HuH-7 (cell line): ENCODE data around the gene SREBF1.

ENCODE experiments used
- DNase-seq: peaks from one replicate; pipeline ENCODE4 v3.0.0; 2011; ENCODE audit warnings: low spot score

Gene SREBF1

DNA sequence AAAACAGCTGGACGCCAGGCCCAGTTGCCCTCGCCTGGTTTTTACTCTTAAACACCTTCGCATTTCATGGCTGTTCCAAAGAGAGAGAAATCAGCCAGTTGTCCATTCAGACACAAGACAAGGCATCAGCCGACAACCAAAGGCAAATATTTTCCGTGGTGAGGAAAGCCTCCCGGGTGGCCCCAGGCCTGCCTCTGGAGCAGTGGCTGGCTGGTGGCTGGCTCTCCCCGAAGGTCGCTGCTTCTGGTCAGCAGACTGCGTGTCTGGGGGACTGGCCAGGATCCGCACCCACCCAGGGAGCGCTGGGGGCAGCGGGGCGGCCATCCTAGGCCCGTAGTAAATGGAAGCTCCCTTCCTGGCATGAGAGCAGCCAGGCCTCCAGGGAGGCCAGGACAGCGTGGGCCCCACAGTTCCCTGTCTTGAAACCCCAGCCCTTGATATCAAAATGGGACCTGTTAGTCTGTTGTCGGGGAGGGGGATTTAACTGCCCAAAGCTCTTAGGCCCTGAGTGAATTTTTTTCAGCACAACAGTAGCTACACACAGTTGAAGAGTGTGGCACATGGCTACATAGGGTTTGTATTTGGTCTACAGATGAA lies 57.7 kb downstream of the SREBF1 start:
- DNase-seq, result peak; percentile 47

DNA sequence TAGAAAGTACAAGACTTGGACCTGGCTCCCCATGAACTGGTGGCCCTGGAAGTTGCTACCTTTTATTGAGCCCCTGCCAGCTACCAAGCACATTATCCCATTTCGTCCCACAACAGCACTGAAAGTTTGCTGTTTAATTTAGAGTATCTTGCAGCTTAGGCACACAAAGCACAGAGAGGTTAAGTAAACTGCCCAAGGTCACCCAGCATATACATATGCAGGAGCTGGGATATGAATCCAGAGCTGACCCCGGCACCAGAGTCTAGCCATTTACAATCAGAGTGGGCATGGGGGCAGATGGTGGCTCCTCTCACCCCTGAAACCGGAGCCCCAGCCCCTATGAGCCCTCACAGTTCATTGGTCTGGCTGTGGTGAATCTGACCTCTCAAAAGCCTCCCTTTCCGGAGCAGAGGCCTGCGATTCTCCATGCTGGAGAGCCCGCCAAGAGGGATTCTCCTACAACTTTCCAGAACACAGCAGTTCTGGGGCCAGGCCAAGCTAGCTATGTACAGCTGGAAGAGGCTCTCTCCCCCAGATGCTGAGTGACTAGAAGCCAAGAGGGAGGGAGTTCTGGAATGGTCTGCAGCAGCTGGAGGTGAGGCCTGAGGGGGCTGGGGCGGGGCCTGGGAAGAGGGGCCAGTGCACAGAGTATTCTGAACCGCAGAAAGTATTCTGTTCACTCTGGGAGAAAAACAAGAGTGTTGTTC lies 58.3 kb downstream of the SREBF1 start:
- DNase-seq, result no peak

DNA sequence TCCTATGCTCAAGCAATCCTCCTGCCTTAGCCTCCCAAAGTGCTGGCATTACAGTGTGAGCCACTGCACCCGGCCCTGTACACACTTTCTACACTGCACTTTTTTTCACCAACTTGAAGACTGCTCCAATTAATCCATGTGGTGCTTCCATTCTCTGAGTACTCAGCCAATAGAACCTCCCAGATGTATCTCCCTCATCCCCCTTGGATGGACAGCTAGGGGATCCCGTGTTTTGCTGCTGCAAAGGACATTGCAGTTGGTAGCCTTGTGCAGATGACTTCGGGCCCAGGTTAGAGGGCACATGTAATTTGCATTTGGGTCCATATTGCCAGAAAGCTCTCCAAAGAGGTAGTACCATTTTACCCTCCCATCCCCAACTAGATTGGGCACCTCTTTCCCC lies 59.9 kb downstream of the SREBF1 start:
- no peak for DNase-seq

DNA sequence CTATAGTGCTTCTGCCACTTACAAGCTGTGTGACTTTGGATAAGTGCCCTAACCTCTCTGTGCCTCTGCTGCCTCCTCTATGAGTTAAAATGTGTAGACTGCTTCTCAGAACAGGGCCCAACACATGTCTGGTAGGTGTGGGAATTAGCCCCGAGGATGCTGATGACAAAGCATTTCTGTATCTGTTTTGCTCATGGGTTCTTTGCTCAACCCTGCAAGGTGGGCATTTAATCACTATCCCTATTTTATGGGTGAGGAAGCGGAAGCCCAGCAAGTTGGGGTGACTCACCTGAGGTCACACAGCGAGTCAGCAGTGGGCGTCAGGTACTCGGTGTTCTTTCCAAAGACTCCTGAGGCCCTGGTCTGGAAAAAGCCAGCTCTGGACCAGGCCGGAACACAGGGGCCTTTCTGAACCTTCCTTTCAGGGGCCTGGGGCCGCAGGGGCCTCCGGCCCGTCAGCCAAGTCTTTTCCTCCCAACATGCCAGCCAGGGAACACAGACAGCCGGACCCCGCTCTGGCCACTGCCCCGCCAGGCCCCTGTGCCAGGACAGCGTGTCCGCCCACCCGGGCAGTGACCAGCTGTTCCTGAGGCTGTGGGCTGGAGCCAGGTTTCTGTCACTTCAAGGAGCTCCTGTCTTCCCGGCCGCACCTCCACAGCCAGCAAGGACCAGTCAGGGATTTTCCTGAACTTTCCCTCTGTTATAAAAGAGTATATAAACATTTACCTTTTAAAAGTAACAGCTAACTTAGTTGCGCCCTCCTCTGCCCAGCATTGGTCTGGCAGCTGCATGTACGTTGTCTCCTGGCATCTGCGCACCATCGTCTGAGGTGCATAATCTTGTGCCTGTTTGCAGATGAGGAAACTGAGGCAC lies 62.5 kb downstream of the SREBF1 start:
- no peak for DNase-seq

DNA sequence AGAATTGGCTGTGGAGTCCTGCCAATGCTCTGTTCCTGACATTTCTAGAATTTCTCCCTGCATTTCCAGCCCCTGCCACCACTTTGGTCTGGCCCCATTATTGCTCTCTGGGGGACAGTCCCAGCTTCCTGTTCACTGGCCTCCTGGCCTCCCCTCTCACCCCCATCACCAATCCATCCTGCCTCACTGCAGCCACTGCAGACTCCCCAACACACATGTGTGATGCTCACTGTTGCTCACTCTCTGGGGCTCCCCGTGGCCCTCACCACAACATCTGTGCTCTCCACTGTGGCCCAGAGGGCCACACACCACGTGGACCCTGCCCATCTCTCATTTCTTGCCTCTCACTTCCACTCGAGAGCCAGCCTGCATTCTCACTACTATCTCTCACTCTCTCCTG lies 64.6 kb downstream of the SREBF1 start:
- DNase-seq, result no peak

DNA sequence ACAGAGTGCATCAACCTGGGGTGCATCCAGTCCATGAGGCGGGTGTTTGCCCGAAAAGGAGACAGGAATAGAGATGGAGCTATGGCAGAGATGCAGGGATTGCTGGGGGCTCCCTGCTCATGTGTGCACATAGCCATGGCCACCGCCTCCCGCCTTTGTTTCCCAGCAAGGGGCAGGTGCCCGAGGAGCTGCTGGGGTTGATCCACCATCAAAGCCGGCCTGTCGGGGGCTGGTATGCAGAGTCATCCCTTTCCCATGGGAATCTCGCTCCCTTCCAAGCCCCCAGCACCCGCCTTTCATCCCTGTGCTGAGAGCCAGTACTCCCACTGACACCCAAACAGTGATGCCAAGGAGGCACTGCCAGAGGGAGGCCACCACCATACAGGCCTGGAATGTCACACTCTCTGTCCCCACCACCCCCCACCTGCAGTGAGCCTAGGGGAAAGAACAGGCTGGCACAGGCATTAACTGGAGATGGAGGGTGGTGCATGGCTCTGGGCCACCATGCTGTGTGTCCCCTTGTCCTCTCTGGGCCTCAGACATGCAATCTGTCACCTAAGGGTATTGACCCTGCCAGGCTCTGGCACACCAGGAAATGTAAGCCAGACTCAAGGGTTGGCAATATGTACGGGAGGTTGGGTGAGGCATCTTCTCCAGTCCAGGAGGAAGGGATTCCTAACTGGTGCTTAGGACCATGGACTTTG lies 65.1 kb downstream of the SREBF1 start:
- DNase-seq, result no peak

DNA sequence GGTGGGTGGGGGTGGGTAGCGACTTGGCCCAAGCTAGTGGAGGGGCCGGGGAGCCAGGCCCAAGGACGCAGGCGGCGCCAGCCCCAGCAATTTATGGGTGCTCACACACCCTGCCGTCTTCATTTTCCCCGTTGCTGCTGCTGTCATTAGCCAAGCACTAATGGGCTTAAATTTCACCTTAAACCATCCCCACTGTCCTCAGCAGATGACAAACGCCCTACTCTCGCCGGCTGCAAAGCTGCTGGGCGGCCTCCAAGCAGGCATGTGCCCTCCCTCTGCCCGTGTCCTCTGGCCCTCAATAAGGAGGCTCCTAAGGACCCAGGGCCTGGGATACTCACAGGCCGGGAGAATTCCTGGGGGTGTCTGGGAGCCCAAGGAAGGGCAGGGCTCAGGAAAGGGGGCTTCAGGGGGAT lies 66.1 kb downstream of the SREBF1 start:
- no peak for DNase-seq

DNA sequence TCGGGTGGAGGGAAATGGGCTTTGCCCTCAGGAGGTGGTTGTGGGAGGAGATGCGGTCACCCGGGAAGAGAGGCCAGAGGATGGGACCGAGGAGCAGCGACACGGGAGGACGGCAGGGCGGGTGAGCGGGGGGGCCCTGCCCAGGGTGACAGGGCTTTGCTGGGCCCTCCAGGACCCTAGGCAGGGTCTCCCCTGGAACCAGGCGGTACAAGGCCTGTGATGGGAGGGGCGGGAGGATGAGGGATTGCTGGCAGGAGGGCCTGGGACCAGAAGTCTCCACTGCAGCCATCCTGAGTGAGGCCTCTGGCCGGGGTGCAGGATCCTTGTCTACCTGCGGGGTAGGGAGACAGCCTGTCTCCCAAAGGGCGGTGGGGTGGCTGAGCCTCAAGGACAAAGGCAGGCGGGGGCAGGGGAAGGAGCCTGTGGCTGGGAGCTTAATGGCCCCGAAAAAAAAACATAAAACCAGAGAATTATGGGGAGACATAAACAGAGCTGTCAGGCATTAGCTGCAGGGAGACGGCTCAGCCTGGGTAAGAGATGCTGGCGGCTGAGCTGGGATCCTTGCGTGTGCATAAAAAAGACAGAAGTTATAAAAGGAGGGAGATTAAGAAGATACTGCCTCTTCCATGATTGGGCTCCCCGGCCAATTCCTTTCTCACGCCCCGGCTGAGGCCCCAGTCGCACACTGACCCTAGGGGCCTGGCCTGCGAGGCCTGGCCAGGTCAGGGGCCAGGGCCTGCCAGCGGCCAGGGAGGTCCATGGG lies 66.7 kb downstream of the SREBF1 start:
- no peak for DNase-seq

DNA sequence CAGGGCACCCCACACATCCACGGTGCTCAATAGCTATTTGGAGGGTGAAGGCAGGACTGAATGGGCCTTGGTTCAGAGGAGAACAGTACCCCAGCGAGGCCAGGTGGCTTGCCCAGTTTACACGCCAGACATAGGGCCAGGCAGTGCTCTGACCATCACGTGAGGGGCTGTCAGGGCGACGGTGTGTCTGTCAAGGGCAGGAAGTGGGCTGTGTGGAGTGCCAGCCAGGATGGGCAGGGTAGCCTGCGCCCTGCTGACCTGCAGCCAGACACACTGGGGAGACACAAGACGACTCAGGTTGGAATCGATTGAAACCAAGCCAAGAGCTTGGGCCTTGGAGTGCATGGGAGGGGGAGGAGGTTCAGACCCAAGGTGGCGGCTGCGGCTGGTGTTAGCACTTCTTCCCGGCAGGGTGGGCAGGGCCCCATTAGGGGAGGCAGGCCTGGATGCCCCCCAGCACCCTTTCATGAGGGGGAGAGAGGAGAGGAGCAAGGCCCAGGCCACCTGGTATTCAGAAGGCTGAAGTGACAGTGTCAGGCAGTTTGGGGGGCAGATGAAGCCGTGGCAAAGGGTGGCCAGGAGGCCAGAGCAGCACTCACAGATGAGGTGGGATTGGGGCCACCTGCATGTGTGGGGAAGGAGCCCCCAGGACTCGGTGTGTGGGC lies 68.2 kb downstream of the SREBF1 start:
- no peak for DNase-seq

DNA sequence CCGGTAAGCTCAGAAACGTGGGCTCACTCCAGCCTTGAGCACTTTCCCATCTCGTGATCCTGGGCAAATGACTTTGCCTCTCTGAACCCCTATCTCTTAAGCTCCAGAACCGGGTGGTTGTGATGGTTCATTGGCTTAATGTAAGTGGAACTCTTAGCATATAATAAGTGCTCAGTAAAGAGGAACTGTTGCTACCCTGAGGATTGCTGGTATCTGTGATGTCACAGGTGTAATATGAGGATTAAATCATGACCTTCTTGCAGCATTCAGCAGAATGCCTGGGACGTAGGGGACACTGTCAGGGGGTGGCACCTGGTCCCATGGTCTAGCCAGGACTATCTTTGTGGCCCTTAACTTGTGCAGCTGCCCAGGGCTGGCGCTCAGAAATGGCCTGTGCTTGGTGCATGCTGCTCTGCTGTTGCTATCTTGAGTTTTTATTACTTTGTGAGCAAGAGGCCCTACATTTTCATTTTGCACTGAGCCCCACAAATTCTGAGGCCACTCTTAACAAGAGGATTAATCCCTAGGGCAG lies 68.8 kb downstream of the SREBF1 start:
- DNase-seq, result no peak

DNA sequence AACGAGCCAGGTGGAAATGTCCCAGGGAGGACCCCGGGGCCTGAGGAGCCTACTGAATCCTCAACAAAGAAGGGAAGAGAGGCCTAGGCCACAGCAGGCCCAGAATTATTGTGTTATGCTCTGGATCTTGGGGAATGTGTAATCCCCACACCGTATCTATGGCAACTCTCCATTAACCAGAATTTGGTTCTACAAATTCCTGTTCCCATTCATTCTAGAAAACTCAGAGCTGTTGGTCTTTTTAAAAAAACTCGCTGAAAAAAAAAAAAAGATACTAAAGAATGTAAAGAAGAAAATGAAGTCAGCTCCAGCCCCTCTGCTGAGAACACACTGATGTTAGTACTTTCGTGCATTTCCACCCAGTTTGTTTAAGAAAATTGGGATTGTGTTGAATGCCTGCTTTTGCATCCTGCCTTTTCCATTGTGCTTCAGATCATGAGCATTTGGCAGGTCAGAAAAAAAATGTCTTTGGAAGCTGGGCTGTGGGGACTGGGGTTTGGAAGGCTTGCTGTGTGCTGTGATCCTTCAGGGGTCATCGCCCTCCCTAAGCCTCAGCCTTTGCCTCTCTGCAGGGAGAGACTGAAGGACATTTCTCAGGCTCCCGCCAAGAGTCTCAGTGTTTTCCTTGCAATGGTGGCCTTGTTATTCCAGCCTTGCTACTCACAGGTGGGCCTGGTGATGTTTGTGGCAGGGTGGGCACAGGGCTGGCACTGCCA lies 69.5 kb downstream of the SREBF1 start:
- no peak for DNase-seq

DNA sequence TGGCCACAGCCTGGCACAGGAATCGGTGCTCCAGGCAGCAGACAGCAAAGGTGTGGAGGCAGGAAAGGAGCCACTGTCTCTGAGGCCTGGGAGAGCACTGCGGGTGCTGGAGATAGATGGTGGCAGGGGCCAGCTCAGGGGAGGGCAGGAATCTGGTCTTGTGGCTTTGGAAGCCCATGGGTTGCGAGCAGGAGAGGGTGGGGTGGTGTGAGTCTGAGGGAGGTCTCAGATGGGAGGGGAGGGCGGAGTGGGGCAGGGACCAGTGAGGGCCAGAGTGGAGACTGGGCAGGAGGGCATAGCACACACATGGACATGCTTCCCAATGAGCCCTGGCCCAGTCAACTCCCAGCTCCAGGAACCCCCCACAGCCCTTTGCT lies 70.1 kb downstream of the SREBF1 start:
- no peak for DNase-seq

DNA sequence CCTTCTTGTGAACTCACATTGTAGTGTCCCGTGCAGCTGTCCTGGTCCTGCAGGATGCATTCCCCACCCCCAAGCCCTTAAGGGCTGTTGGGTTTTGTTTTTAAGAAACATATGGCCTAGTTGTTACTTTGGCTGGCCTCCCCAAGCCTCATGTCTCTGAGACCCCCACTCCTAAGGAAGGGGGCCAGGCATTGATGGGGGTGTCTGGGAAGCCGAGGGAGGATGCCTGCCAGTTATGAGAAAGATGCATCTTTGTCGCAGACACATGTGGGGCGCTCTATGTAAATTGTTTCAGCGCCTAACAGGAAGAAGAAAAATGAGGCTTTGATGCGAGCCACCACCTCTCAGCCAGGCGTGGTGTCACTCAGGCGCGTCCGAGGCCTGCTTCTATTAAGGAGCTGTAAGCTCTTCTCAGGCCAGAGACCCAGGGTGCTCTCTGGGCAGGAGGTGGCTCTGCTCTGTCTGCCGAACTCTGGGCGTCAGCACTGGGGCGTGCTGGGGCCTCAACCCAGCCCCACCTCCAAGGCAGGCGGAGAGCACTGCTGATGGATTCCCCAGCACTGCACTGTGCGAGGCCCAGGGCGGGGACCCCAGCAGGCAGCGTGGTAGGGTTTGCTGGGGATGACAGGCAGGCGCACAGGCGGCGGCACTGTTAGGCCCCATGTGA lies 70.6 kb downstream of the SREBF1 start:
- DNase-seq, result no peak

DNA sequence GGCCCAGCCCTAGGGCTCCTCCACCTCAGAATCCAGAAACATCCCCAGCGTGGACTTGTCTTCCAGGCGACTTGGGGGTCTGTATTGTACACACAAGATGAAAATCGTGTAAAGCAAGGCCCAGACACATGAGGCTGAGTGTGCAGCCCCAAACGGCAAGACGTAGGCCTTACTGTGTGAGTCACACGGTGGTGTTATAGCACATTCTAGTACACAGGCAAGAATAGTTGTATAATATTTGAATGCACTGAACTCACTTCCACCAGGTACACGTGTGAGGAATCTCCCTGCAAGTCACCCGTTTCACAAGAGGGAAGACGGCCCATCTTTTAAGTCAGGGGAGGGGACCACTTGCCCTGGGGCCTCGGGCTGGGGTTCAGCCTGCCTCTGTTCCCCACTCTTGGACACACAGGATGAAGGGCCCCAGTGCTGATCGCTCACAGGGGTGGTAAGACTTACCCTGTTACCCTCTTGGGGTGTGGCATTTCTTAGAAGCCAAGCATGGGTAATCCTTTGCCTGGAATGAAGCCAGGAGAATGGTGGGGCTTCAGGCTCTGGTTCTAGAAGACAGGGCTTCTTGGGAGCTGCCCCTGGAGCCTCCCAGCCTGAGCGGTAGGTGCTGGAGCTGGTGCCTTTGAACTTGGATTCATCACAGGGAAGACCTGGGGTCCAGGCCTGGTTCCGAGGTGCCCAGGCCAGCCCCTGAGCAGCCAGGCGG lies 71.3 kb downstream of the SREBF1 start:
- no peak for DNase-seq

DNA sequence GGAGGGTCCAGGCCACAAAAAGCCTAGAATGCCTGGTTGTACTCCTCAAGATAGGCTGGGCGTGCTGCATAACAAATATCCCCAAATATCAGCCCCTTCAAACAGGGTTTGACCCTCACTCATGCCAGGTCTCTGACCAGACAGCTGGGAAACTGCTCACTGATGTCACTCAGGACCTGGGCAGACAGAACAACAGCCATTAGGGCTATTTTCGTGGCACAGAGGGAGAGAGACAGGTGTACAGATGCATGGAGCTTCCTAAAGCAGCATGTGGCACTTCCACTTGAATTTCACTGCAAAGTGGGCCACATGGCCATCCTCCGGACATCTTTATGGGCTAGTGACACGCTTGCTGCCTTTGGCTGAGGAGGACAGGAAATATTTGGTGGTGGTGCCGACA lies 73.1 kb downstream of the SREBF1 start:
- no peak for DNase-seq

DNA sequence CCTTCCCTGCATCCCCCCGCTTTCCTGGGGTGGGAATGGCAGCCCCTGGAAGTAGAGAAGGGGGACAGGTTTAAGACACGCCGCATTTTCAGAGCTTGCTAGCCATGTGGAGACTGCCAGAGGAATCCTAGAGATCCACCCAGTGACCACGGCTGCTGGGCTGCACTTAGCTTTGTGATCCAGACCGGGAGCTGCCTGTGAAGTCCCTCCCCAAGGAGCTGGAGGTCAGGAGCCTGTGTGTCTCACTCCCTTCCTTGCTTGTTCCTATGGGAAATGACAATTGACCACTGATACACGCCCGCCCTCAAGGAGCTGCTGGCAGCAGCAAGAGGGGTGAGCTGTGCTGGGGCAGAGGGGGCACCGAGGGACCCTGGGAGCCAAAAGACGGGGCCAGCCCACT lies 73.7 kb downstream of the SREBF1 start:
- DNase-seq, result no peak

DNA sequence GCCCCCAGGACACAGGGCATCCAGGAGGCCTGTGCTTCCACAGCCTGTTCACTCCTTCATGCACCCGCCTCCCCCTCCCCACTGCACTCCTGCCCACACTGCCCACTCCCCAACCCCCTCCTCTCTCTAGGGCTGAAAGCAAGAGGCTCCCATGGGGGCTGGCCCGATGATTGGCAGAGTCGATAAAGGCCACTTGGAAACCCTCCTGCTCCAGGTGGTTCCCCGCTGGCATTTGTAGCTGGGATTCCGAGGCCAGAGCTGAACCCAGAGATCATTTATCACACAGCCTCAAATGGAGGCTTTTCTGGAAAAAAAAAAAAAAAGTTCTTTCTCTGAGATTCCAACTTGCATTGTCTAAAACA lies 74.1 kb downstream of the SREBF1 start:
- no peak for DNase-seq
